Osteocyte (in vitro differentiated cells): Measurements from ENCODE around the gene UBE2N. TPM values are rescaled to one million over a fixed set of nuclear protein-coding genes. Genes with fewer than 3 reads are reported as not detected.

Experiments used
- DNase-seq: peaks from one replicate; pipeline ENCODE4 v3.0.0; 2021; ENCODE audit warnings: mixed read lengths; ENCODE audit not compliant: unreplicated experiment; ENCODE audit errors: extremely low spot score
- H3K27ac Mint-ChIP-seq: one replicate; pipeline ENCODE4 v1.8.0; 2021; ENCODE audit warnings: mild to moderate bottlenecking, mixed read lengths; ENCODE audit not compliant: unreplicated experiment
- H3K27me3 Mint-ChIP-seq: one replicate; pipeline ENCODE4 v1.8.0; 2021; ENCODE audit warnings: mixed read lengths; ENCODE audit not compliant: unreplicated experiment
- H3K36me3 Mint-ChIP-seq: one replicate; pipeline ENCODE4 v1.8.0; 2021; ENCODE audit warnings: mixed read lengths; ENCODE audit not compliant: unreplicated experiment
- H3K4me1 Mint-ChIP-seq: one replicate; pipeline ENCODE4 v1.8.0; 2021; ENCODE audit warnings: mixed read lengths; ENCODE audit not compliant: unreplicated experiment
- H3K4me3 Mint-ChIP-seq: one replicate; pipeline ENCODE4 v1.8.0; 2021; ENCODE audit warnings: mild to moderate bottlenecking, moderate library complexity, mixed read lengths; ENCODE audit not compliant: unreplicated experiment
- H3K9me3 Mint-ChIP-seq: one replicate; pipeline ENCODE4 v1.8.0; 2021; ENCODE audit warnings: mixed read lengths; ENCODE audit not compliant: unreplicated experiment
- total RNA-seq: library from RNA; stranded (reverse); gene quantifications from 2 replicates; pipeline ENCODE4 v1.2.1, GENCODE V29; 2021
- TF ChIP-seq, protein P1 (sequence below): fragments of 200-600 bp; sonication (generic); IDR thresholded peaks from 2 replicates; pipeline ENCODE4 v1.5.0; 2021; ENCODE audit warnings: antibody characterized with exemption, mild to moderate bottlenecking, moderate library complexity

UBE2N gene
- total RNA-seq, 1 donor from 2014 or later, result 68.3 TPM

DNA sequence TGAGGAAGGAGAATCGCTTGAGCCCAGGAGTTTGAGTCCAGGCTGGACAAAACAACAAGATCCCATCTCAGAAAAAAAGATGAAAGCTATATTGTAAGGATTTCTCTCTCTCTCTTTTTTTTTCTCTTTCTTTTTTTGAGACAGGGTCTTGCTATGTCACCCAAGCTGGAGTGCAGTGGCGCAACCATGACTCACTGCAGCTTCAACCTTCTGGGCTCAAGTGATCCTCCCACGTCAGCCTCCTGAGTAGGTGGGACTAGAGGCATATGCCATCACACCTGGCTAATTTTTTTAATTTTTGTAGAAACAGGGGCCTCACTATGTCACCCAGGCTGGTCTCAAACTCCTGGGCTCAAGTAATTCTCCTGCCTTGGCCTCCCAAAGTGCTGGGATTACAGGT, 19.8 kb upstream of the UBE2N start:
- H3K4me1 Mint-ChIP-seq, result no peaks in the 10 kb centered on the region
- TF ChIP-seq, protein P1, sequence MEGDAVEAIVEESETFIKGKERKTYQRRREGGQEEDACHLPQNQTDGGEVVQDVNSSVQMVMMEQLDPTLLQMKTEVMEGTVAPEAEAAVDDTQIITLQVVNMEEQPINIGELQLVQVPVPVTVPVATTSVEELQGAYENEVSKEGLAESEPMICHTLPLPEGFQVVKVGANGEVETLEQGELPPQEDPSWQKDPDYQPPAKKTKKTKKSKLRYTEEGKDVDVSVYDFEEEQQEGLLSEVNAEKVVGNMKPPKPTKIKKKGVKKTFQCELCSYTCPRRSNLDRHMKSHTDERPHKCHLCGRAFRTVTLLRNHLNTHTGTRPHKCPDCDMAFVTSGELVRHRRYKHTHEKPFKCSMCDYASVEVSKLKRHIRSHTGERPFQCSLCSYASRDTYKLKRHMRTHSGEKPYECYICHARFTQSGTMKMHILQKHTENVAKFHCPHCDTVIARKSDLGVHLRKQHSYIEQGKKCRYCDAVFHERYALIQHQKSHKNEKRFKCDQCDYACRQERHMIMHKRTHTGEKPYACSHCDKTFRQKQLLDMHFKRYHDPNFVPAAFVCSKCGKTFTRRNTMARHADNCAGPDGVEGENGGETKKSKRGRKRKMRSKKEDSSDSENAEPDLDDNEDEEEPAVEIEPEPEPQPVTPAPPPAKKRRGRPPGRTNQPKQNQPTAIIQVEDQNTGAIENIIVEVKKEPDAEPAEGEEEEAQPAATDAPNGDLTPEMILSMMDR, result no peak
- no peak overlapping the region for H3K27ac Mint-ChIP-seq
- no peaks in the 10 kb centered on the region for H3K36me3 Mint-ChIP-seq
- no peak for DNase-seq
- no peaks in the 10 kb centered on the region for H3K27me3 Mint-ChIP-seq
- H3K9me3 Mint-ChIP-seq, result no peaks in the 10 kb centered on the region
- H3K4me3 Mint-ChIP-seq, result no peak overlapping the region

GRCh38 chr12:93460902-93461301, 19.2 kb upstream of the UBE2N start:
- no peaks in the 10 kb centered on the region for H3K36me3 Mint-ChIP-seq
- H3K9me3 Mint-ChIP-seq, result no peaks in the 10 kb centered on the region
- DNase-seq, result no peak
- H3K27ac Mint-ChIP-seq, result no peak overlapping the region
- TF ChIP-seq, protein P1, result no peak
- H3K4me3 Mint-ChIP-seq, result no peak overlapping the region
- H3K27me3 Mint-ChIP-seq, result no peaks in the 10 kb centered on the region
- no peaks in the 10 kb centered on the region for H3K4me1 Mint-ChIP-seq

DNA sequence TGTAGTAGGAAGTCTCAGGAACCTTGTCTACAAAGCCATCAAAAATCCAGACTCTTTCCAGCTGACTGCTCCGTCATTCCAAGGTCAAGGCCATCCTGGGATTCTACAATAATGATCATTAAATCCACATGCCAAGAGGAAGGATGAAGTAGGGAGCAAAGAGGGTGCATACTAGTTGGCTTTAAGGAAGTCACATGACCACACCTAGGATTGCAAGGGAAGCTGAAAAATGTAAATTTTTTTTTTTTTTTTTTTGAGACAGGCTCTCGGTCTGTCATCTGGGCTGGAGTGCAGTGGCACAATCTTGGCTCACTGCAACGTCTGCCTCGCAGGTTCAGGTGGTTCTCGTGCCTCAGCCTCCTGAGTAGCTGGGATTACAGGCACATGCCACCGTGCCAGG, 18.3 kb upstream of the UBE2N start:
- H3K27ac Mint-ChIP-seq, result no peak overlapping the region
- H3K36me3 Mint-ChIP-seq, result no peaks in the 10 kb centered on the region
- H3K27me3 Mint-ChIP-seq, result no peaks in the 10 kb centered on the region
- DNase-seq, result no peak
- no peak overlapping the region for H3K4me3 Mint-ChIP-seq
- H3K9me3 Mint-ChIP-seq, result no peaks in the 10 kb centered on the region
- TF ChIP-seq, protein P1, result no peak
- H3K4me1 Mint-ChIP-seq, result no peaks in the 10 kb centered on the region

DNA sequence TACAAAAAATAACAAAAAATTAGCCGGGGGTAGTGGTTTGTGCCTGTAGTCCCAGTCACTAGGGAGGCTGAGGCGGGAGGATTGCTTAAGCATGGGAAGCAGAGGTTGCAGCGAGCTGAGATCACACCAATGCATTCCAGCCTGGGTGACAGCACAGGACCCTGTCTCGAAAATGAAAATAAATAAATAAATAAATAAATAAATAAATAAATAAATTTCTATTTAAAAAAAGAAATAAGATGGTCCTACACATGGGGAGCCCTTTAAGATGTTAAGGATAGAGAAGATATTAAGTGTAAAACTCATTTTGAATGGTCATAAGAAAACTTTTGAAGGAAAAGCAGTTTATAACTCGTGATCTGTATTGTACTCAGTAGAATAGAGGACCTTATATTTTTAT, 17.4 kb upstream of the UBE2N start:
- TF ChIP-seq, protein P1, result no peak
- no peaks in the 10 kb centered on the region for H3K36me3 Mint-ChIP-seq
- H3K4me1 Mint-ChIP-seq, result no peaks in the 10 kb centered on the region
- H3K27ac Mint-ChIP-seq, result no peak overlapping the region
- H3K27me3 Mint-ChIP-seq, result no peaks in the 10 kb centered on the region
- no peaks in the 10 kb centered on the region for H3K9me3 Mint-ChIP-seq
- no peak overlapping the region for H3K4me3 Mint-ChIP-seq
- no peak for DNase-seq

DNA sequence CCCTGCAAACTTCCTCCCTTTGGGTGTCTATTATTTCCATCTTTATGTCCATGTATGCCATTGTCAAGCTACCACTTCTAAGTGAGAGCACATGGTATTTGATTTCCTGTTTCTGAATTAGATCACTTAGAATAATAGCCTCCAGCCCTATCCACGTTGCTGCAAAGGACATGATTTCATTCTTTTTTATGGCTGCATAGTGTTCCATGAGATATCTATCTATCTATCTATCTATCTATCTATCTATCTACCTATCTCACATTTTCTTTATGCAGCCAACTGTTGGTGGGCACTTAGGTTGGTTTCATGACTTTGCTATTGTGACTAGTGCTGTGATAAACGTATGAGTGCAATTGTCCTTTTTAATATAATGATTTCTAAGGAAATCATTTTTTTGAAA, 14.3 kb upstream of the UBE2N start:
- H3K27ac Mint-ChIP-seq, result no peak overlapping the region
- TF ChIP-seq, protein P1, result no peak
- no peaks in the 10 kb centered on the region for H3K36me3 Mint-ChIP-seq
- no peak overlapping the region for H3K4me3 Mint-ChIP-seq
- DNase-seq, result no peak
- H3K27me3 Mint-ChIP-seq, result no peaks in the 10 kb centered on the region
- H3K9me3 Mint-ChIP-seq, result no peaks in the 10 kb centered on the region
- peaks cover 2% of the 10 kb centered on the region for H3K4me1 Mint-ChIP-seq
